ENCODE measurements around the gene ACTL7A. TPM values are rescaled to one million over a fixed set of nuclear protein-coding genes. Genes with fewer than 3 reads are reported as not detected.
"Not testable (repeated sequence)": the region's sequence is repeated elsewhere in the genome, so short reads cannot be mapped to it uniquely, and the experiment has no call there.

ACTL7A gene
- total RNA-seq, 8 experiments from 2014 or later, result 0.05 to 0.73 (median 0.25) TPM; not detected in 1

GRCh38 chr9:108886594-108887271 lies 24.7 kb downstream of the ACTL7A start:
- WGBS, 10 experiments, result 76 to 100% (median 97%) methylated on average over 1 to 3 of the region's 3 CpGs; no CpG with 5 or more reads in 2 of the 10 experiments
- H3K4me3 ChIP-seq; H3K4me1 ChIP-seq (replicated peaks in 1 of 2); H3K27ac ChIP-seq; ATAC-seq (replicated peaks in 6 of 8); in situ Hi-C loops (cut with MboI; ENCODE audit: low pct_unique_long_range_greater_than_20kb in 2 of 9, low sequenced_read_pairs in 9 of 9, unreplicated experiment in 9 of 9): not testable (repeated sequence)

DNA sequence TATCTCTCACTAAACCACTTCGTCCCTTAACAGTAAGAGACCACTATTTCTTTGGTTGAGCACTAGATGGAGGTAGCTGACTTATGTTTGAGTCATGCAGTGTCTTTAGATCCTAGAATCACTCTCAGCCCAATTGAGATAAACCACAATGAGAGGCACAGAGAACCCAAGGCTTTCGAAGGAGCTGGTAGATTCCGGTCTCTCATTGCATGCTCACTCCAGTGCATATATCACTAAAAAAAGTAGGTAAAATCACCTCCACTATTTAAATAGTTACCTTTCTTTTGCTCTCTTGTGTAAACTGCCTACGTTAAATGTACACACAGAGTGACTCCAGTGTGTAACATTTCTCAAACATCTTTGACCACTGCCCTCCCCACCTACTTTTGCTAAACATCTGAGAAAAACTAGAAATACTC lies 27.6 kb downstream of the ACTL7A start:
- Histone ChIP-seq H3K4me1 (replicated peaks in 1 of 2) (peaks cover 0 to 5% of the 10 kb centered on the region in 2 donors), H3K4me3 (no peak overlapping the region), H3K27ac (no peak overlapping the region)
- peak in 1 of 8 experiments; percentile 29 for ATAC-seq (replicated peaks in 6 of 8)
- in situ Hi-C loops (cut with MboI; ENCODE audit: low pct_unique_long_range_greater_than_20kb in 2 of 9, low sequenced_read_pairs in 9 of 9, unreplicated experiment in 9 of 9), result no loop called here
- WGBS, 10 experiments, result 68 to 100% (median 87%) methylated on average over 2 to 4 of the region's 4 CpGs; no CpG with 5 or more reads in 3 of the 10 experiments

- 82 to 100% (median 98%) methylated on average over 2 to 4 of the region's 4 CpGs; no CpG with 5 or more reads in 3 of the 10 experiments for WGBS, 10 experiments
- H3K4me3 ChIP-seq, result no peak overlapping the region
- no peak overlapping the region for H3K27ac ChIP-seq
- ATAC-seq (replicated peaks in 6 of 8), result no peak
- in situ Hi-C loops (cut with MboI; ENCODE audit: low pct_unique_long_range_greater_than_20kb in 2 of 9, low sequenced_read_pairs in 9 of 9, unreplicated experiment in 9 of 9), result no loop called here
- no peaks in the 10 kb centered on the region for H3K4me1 ChIP-seq (replicated peaks in 1 of 2)
Measured at GRCh38 chr9:108894225-108894997, 32.3 kb downstream of the ACTL7A start.

- Histone ChIP-seq H3K27ac (no peak overlapping the region), H3K4me3 (no peak overlapping the region), H3K4me1 (replicated peaks in 1 of 2) (no peaks in the 10 kb centered on the region)
- WGBS, 10 experiments, result 50 to 100% (median 94%) methylated on average over 1 to 2 of the region's 2 CpGs; no CpG with 5 or more reads in 1 of the 10 experiments
- no peak for ATAC-seq (replicated peaks in 6 of 8)
- in situ Hi-C loops (cut with MboI; ENCODE audit: low pct_unique_long_range_greater_than_20kb in 2 of 9, low sequenced_read_pairs in 9 of 9, unreplicated experiment in 9 of 9), result no loop called here
Measured at GRCh38 chr9:108897324-108898096, 35.4 kb downstream of the ACTL7A start.

DNA sequence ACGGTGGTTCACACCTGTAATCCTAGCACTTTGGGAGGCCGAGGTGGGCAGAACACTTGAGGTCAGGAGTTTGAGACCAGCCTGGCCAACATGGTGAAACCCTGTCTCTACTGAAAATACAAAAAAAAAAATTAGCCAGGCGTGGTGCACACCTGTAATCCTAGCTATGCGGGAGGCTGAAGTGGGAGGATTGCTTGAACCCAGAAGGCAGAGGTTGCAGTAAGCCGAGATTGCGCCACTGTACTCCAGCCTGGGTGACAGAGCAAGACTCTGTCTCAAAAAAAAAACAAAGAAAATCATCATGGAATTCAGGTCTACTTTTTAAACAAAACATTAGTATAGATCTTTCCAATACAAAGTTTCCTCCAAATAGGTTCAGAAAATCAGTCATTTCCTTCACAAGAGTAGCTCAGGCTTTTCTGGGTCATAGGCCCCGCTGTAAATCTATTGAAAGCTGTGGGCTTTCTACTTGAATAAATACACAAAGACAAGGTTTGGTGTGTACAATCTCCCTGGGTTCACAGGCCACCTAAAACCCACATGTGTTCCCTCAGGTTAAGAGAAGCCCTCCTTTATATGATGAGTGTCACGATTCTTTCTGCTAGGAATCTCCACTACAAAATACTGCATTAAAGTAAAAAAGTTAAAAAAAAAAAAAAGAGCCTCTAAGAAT lies 37.1 kb downstream of the ACTL7A start:
- 88 to 100% (median 94%) methylated on average over 1 to 8 of the region's 8 CpGs for WGBS, 10 experiments
- H3K27ac ChIP-seq; ATAC-seq (replicated peaks in 6 of 8); H3K4me3 ChIP-seq; H3K4me1 ChIP-seq (replicated peaks in 1 of 2); in situ Hi-C loops (cut with MboI; ENCODE audit: low pct_unique_long_range_greater_than_20kb in 2 of 9, low sequenced_read_pairs in 9 of 9, unreplicated experiment in 9 of 9): not testable (repeated sequence)

DNA sequence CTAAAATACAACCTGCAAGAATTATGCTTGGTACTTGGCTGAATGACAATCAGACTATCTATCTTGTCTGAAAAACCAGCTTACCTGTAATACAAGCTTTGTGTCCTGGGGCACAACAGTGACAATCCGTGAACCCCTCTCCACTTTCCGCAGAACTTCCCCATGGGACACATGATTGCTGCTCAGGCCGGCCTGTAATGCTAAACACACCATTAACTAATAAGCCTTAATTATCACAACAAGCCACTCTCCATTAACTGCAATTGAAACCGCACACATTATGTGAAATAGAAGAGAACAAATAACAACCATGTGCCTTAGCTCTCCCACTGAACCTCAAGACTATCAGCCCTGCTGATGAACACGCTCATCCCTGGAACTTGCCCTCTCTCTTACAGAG lies 38.1 kb downstream of the ACTL7A start:
- H3K27ac ChIP-seq, result no peak overlapping the region
- in situ Hi-C loops (cut with MboI; ENCODE audit: low pct_unique_long_range_greater_than_20kb in 2 of 9, low sequenced_read_pairs in 9 of 9, unreplicated experiment in 9 of 9), result no loop called here

GRCh38 chr9:108903420-108904103 lies 41.5 kb downstream of the ACTL7A start:
- no peak overlapping the region for H3K27ac ChIP-seq
- ATAC-seq (replicated peaks in 6 of 8), result no peak
- in situ Hi-C loops (cut with MboI; ENCODE audit: low pct_unique_long_range_greater_than_20kb in 2 of 9, low sequenced_read_pairs in 9 of 9, unreplicated experiment in 9 of 9), result no loop called here
- H3K4me3 ChIP-seq, result no peak overlapping the region
- H3K4me1 ChIP-seq (replicated peaks in 1 of 2), result no peaks in the 10 kb centered on the region
- WGBS, 10 experiments, result 63 to 100% (median 100%) methylated on average over 1 to 2 of the region's 2 CpGs; no CpG with 5 or more reads in 1 of the 10 experiments

More for the DNA sequence above, 38.1 kb downstream of the ACTL7A start:
- no peak for ATAC-seq (replicated peaks in 6 of 8)
- Histone ChIP-seq H3K4me3 (no peak overlapping the region), H3K4me1 (replicated peaks in 1 of 2) (no peaks in the 10 kb centered on the region)
- 60 to 100% (median 83%) methylated on average over 1 to 4 of the region's 5 CpGs; no CpG with 5 or more reads in 2 of the 10 experiments for WGBS, 10 experiments

DNA sequence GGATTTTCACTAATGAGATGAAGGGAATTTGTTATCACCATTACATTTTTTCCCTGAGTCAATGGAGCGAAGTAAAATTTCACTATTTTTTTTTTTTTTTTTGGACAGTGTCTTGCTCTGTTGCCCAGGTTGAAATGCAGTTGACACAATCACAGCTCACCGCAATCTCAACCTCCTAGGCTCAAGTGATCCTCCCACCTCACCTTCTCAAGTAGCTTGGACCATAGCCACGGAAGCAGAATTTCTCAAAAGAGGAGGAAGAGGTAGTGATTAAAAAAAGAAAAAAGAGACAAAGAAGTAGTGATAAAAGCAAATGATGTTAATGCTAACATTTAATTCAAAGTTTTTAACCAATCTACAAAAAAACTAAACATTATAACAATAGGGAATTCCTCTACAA lies 42.1 kb downstream of the ACTL7A start:
- H3K4me3 ChIP-seq, result no peak overlapping the region
- no peak for ATAC-seq (replicated peaks in 6 of 8)
- WGBS, 10 experiments, result 88 to 100% (median 100%) methylated on average over 1 to 3 of the region's 3 CpGs; no CpG with 5 or more reads in 1 of the 10 experiments
- H3K27ac ChIP-seq, result no peak overlapping the region
- in situ Hi-C loops (cut with MboI; ENCODE audit: low pct_unique_long_range_greater_than_20kb in 2 of 9, low sequenced_read_pairs in 9 of 9, unreplicated experiment in 9 of 9), result no loop called here
- no peaks in the 10 kb centered on the region for H3K4me1 ChIP-seq (replicated peaks in 1 of 2)

DNA sequence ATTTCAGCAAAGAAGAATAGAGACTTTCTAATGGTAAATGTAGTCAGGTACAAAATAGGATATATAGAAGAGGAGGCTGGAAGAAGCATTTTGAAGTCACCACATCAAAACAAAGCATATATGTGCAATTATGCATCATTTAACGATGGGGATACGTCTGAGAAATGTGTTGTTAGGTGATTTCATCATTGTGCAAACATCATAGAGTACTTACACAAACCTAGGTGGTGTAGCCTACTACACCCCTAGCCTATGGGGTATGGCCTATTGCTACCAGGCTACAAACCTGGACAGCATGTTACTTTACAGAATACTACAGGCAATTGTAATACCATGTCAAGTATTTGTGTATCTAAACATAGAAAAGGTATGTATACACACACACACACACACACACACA lies 43.4 kb downstream of the ACTL7A start:
- ATAC-seq (replicated peaks in 6 of 8), result peak in 1 of 8 experiments; percentile 65
- H3K27ac ChIP-seq, result no peak overlapping the region
- 37 to 100% (median 94%) methylated on average over 2 of the region's 2 CpGs; no CpG with 5 or more reads in 3 of the 10 experiments for WGBS, 10 experiments
- H3K4me3 ChIP-seq, result no peak overlapping the region
- no peaks in the 10 kb centered on the region for H3K4me1 ChIP-seq (replicated peaks in 1 of 2)
- in situ Hi-C loops (cut with MboI; ENCODE audit: low pct_unique_long_range_greater_than_20kb in 2 of 9, low sequenced_read_pairs in 9 of 9, unreplicated experiment in 9 of 9), result no loop called here

DNA sequence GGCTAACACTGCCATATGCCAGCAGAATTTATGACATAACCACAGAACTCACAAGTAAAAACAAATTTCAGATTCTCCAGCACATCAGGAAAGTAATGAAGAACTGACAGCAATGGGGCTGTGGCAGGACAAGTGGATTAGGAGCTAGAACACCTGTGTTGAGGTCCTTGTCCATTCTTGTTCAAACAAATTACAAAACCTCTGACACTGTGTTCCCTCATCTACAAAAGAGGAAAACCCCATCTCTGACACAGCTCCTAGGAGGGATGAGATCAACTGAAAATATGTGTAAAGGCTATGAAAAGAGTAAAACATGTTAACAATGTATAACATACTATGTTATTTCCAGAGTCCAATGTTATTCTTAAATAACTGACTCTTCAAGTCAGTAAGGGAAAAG lies 48.3 kb downstream of the ACTL7A start:
- in situ Hi-C loops (cut with MboI; ENCODE audit: low pct_unique_long_range_greater_than_20kb in 2 of 9, low sequenced_read_pairs in 9 of 9, unreplicated experiment in 9 of 9), result no loop called here

GRCh38 chr9:108910914-108911313 lies 48.8 kb downstream of the ACTL7A start:
- peak in 1 of 8 experiments; percentile 51 for ATAC-seq (replicated peaks in 6 of 8)
- no peak overlapping the region for H3K4me3 ChIP-seq
- in situ Hi-C loops (cut with MboI; ENCODE audit: low pct_unique_long_range_greater_than_20kb in 2 of 9, low sequenced_read_pairs in 9 of 9, unreplicated experiment in 9 of 9), result no loop called here
- WGBS, 10 experiments, result 80 to 100% (median 100%) methylated on average over 1 to 2 of the region's 2 CpGs; no CpG with 5 or more reads in 3 of the 10 experiments
- H3K4me1 ChIP-seq (replicated peaks in 1 of 2), result no peaks in the 10 kb centered on the region
- no peak overlapping the region for H3K27ac ChIP-seq

More for the DNA sequence above, 48.3 kb downstream of the ACTL7A start:
- Histone ChIP-seq H3K4me1 (replicated peaks in 1 of 2) (no peaks in the 10 kb centered on the region), H3K27ac (no peak overlapping the region), H3K4me3 (no peak overlapping the region)
- no peak for ATAC-seq (replicated peaks in 6 of 8)

GRCh38 chr9:108911820-108912219 lies 49.8 kb downstream of the ACTL7A start:
- no peak overlapping the region for H3K27ac ChIP-seq
- H3K4me1 ChIP-seq (replicated peaks in 1 of 2), result no peaks in the 10 kb centered on the region
- ATAC-seq (replicated peaks in 6 of 8), result no peak
- 17 to 80% (median 53%) methylated on average over 1 of the region's 1 CpG; no CpG with 5 or more reads in 6 of the 10 experiments for WGBS, 10 experiments
- in situ Hi-C loops (cut with MboI; ENCODE audit: low pct_unique_long_range_greater_than_20kb in 2 of 9, low sequenced_read_pairs in 9 of 9, unreplicated experiment in 9 of 9), result no loop called here
- H3K4me3 ChIP-seq, result no peak overlapping the region

Data from motor neuron (in vitro differentiated cells).